K562 (cell line): ENCODE results near the gene TESMIN. TPM values are rescaled to one million over a fixed set of nuclear protein-coding genes. Genes with fewer than 3 reads are reported as not detected.

Experiments
- ATAC-seq: fragments of 200-7000 bp; cut with Tn5 transposase; 3 replicates; pipeline ENCODE4 v1.9.1; 2020; ENCODE audit warnings: moderate library complexity
- BruUV-seq: library from RNA; stranded (reverse); fragments of 400-500 nt; replicated peaks from 2 replicates; lab custom pipeline; 2021; lab: Mats Ljungman, UMichigan
- CTCF ChIA-PET: fragments of 300-600 bp; formaldehyde crosslinking; extraction: SDS; loops from one replicate; lab custom pipeline; 2021; ENCODE audit warnings: low intra/inter-chr PET ratio; lab: Yijun Ruan, JAX
- POLR2A ChIA-PET: fragments of 300-600, 350-650 bp; sonication (Branson Sonifier 250); formaldehyde crosslinking; extraction: SDS; loops from one replicate; lab custom pipeline; 2021; ENCODE audit warnings: antibody characterized with exemption, inconsistent platforms; lab: Yijun Ruan, JAX
- DNase-seq, 4 experiments: peaks; one replicate each; pipeline versions ENCODE4 v3.0.0 to v3.0.0-alpha.2; 2011 to 2018; ENCODE audit warnings: low spot score in 3 of 4, mixed read lengths in 3 of 4; ENCODE audit errors: extremely low read depth in 1 of 4
- FAIRE-seq: peaks from 2 replicates; lab custom pipeline; 2011; peaks lifted over from hg19 to GRCh38; lab: Jason Lieb, UNC
- H2AFZ ChIP-seq: 2 replicates; pipeline ENCODE4 v1.6.0; 2011; ENCODE audit warnings: low read depth, low read length, control low read depth, inconsistent platforms
- H3K27ac ChIP-seq: fragments of 200-600 bp; 3 replicates; pipeline ENCODE4 v1.8.0; 2011; ENCODE audit warnings: low read depth, mild to moderate bottlenecking, control low read depth, inconsistent platforms, low read length, moderate library complexity, mixed read lengths; ENCODE audit errors: extremely low read depth
- H3K27me3 ChIP-seq, 2 experiments: fragments of 300-600 bp in 1 of 2; 2 replicates in 1 of 2; 3 replicates in 1 of 2; pipeline versions ENCODE4 v1.6.0 to v1.8.0; 2011; ENCODE audit warnings: inconsistent platforms in 2 of 2, low read length in 2 of 2, mild to moderate bottlenecking in 1 of 2, mixed read lengths in 1 of 2, moderate library complexity in 1 of 2; ENCODE audit not compliant: control insufficient read depth in 2 of 2, insufficient read depth in 2 of 2
- H3K36me3 ChIP-seq: fragments of 300-600 bp; 3 replicates; pipeline ENCODE4 v1.8.0; 2011; ENCODE audit warnings: mild to moderate bottlenecking, low read length, inconsistent platforms; ENCODE audit not compliant: control insufficient read depth, insufficient read depth
- H3K4me1 ChIP-seq, 2 experiments: fragments of 200-600 bp in 1 of 2; replicated peaks in 1 of 2; 2 replicates in 1 of 2; 3 replicates in 1 of 2; pipeline versions ENCODE4 v1.5.1 to v1.8.0; 2011; ENCODE audit warnings: inconsistent platforms in 2 of 2, low read length in 2 of 2, mild to moderate bottlenecking in 1 of 2, mixed read lengths in 1 of 2, moderate library complexity in 1 of 2; ENCODE audit not compliant: control insufficient read depth in 2 of 2, insufficient read depth in 2 of 2
- H3K4me2 ChIP-seq: 2 replicates; pipeline ENCODE4 v1.6.1; 2011; ENCODE audit warnings: low read length, control low read depth, inconsistent platforms, mixed read lengths; ENCODE audit not compliant: insufficient read depth
- H3K4me3 ChIP-seq: fragments of 200-600 bp; sonication (generic), shearing (Covaris generic); 2 replicates; pipeline ENCODE4 v1.5.1; 2016; ENCODE audit warnings: control low read depth, inconsistent platforms
- H3K79me2 ChIP-seq: fragments of 200-600 bp; 3 replicates; pipeline ENCODE4 v1.8.0; 2011; ENCODE audit warnings: low read length, inconsistent platforms; ENCODE audit not compliant: control insufficient read depth, insufficient read depth
- H3K9ac ChIP-seq, 2 experiments: 2 replicates each; pipeline versions ENCODE4 v1.6.0 to v1.6.1; 2011; ENCODE audit warnings: low read depth in 2 of 2, low read length in 2 of 2, control low read depth in 1 of 2, inconsistent platforms in 1 of 2, mild to moderate bottlenecking in 1 of 2, mixed read lengths in 1 of 2; ENCODE audit not compliant: insufficient read depth in 1 of 2
- H3K9me1 ChIP-seq: one replicate; pipeline ENCODE4 v1.6.0; 2011; ENCODE audit warnings: inconsistent platforms, mild to moderate bottlenecking, low read length, moderate library complexity; ENCODE audit not compliant: control insufficient read depth, insufficient read depth
- H3K9me3 ChIP-seq: replicated peaks from 2 replicates; pipeline ENCODE4 v1.5.1; 2011; ENCODE audit warnings: low read depth, low read length, inconsistent platforms; ENCODE audit not compliant: control insufficient read depth, insufficient read depth
- H4K20me1 ChIP-seq: replicated peaks from 2 replicates; pipeline ENCODE4 v1.6.1; 2011; ENCODE audit warnings: low read length, inconsistent platforms, mixed read lengths; ENCODE audit not compliant: control insufficient read depth, insufficient read depth
- ZNF232 ChIP-seq: sonication (generic); formaldehyde crosslinking; IDR thresholded peaks from 2 replicates; pipeline ENCODE4 v1.8.0; 2022; ENCODE audit warnings: mild to moderate bottlenecking, missing genetic modification reagents
- WGBS: fragments of 100-300 bp; shearing (Covaris generic); methylation state at CpG from one replicate; pipeline ENCODE4 v1.1.6; 2016; ENCODE audit warnings: low coverage, mixed read lengths; ENCODE audit not compliant: insufficient coverage; ENCODE audit errors: missing lambda C conversion rate; 5-methylcytosine and 5-hydroxymethylcytosine counted together
- in situ Hi-C: fragments of 300-500 bp; cut with MboI; formaldehyde crosslinking; loops from 4 replicates; pipeline ENCODE4 v1.15.0; 2018; ENCODE audit warnings: inconsistent platforms, mixed read lengths
- intact Hi-C: fragments of 100-400 bp; cut with micrococcal nuclease; formaldehyde crosslinking; loops from 2 replicates; pipeline ENCODE4 v1.14.2; 2022
- polyA plus RNA-seq, 8 experiments: library from polyadenylated mRNA; depleted of rRNA in 4 of 8; stranded (reverse) in 5 of 8; unstranded in 3 of 8; fragments of >200 nt; fragmentation: Nextera tagmentation in 2 of 8; fragmentation: Illumina TruSeq in 1 of 8; extraction: Ambion mirVana in 2 of 8; extraction: Trizol in 1 of 8; gene quantifications; 2 replicates each; pipeline versions ENCODE4 v1.2.1 to v1.2.3, GENCODE V29; 2011 to 2014; ENCODE audit warnings: inconsistent platforms in 1 of 8, missing spikeins in 1 of 8
- total RNA-seq, 7 experiments: library from RNA; depleted of rRNA in 6 of 7; stranded (reverse); fragments of >200 nt in 6 of 7; fragmentation: Illumina TruSeq in 2 of 7; extraction: Trizol in 2 of 7; gene quantifications; 2 replicates each; pipeline versions ENCODE4 v1.2.1 to v1.2.3, GENCODE V29; 2011 to 2021; ENCODE audit warnings: low replicate concordance in 1 of 7
- TF ChIP-seq, protein P1 (sequence below), 3 experiments: IDR thresholded peaks in 2 of 3; conservative IDR thresholded peaks in 1 of 3; 2 replicates each; pipeline ENCODE4 v1.5.1; 2011 to 2012; ENCODE audit warnings: low read length in 3 of 3, mild to moderate bottlenecking in 3 of 3, control low read depth in 2 of 3, improper control_type of control experiment in 1 of 3, inconsistent platforms in 1 of 3, low read depth in 1 of 3, mixed read lengths in 1 of 3, moderate library complexity in 1 of 3; ENCODE audit not compliant: insufficient read depth in 2 of 3

Gene TESMIN
- total and polyA plus RNA-seq, 9 of the 15 experiments (the other 6 are each of a cell fraction or from before 2014, with no cell fraction given) = 8.9 to 50.5 (median 15.0) TPM

DNA sequence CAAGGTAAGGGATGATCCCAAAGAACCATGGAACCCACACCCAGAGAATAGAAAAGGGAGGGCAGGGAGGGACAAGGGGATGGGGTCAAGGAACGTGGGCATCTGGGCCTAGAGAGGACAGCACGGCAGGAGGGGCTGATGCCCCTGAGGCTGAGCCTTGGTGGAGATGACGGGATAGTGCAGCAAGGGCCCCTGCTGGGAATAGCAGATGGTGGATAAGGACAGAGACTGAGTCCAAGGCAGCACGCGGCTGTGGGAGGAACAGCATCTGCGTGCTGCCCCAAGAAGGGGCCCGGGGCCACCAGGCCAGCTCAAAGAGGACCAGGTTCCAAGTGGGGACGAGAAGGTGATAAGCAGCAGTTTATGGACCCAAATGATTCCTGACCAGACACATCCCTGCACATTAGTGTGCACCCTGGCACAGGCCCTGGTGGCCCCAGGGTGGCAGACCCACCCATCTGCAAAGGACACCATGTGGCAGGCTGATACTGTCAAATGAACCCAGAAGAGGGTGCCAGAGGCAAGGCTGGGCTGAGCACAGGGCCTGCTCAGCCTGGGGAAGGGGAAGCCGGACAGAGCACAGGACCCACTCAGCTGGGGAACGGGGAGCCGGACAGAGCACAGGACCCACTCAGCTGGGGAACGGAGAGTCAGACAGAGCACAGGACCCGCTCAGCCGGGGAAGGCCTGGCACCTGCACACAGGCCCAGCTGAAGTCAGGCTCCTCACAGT is 12.8 kb upstream of the TESMIN start:
- no peaks in the 10 kb centered on the region for H3K79me2 ChIP-seq
- BruUV-seq = no TSS peak
- H3K4me1 ChIP-seq = peaks cover 0 to 6% of the 10 kb centered on the region in 2 experiments; a peak in 2 of 5 replicates
- H3K27me3 ChIP-seq = no peaks in the 10 kb centered on the region
- TF ChIP-seq, protein P1, sequence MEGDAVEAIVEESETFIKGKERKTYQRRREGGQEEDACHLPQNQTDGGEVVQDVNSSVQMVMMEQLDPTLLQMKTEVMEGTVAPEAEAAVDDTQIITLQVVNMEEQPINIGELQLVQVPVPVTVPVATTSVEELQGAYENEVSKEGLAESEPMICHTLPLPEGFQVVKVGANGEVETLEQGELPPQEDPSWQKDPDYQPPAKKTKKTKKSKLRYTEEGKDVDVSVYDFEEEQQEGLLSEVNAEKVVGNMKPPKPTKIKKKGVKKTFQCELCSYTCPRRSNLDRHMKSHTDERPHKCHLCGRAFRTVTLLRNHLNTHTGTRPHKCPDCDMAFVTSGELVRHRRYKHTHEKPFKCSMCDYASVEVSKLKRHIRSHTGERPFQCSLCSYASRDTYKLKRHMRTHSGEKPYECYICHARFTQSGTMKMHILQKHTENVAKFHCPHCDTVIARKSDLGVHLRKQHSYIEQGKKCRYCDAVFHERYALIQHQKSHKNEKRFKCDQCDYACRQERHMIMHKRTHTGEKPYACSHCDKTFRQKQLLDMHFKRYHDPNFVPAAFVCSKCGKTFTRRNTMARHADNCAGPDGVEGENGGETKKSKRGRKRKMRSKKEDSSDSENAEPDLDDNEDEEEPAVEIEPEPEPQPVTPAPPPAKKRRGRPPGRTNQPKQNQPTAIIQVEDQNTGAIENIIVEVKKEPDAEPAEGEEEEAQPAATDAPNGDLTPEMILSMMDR (IDR thresholded peaks at IDR 0.05 in 2 of 3, conservative IDR thresholded peaks at IDR 0.05 in 1 of 3; ENCODE audit: insufficient read depth in 2 of 3, low read depth in 1 of 3, low read length in 3 of 3) = peak in 1 of 3 experiments; percentile 8; a peak in 1 of 6 replicates
- no peak for TF ChIP-seq ZNF232
- no peaks in the 10 kb centered on the region for H3K9me1 ChIP-seq
- CTCF ChIA-PET = no interaction called here
- in situ Hi-C loops = no loop called here
- peaks cover 14% of the 10 kb centered on the region; the same call in 2 of the 3 replicates for H3K36me3 ChIP-seq
- H3K27ac ChIP-seq = no peak overlapping the region
- DNase-seq (no peak), ATAC-seq (peak; percentile 38; the same call in 1 of the 3 replicates), FAIRE-seq (no peak)
- peak overlapping the region in 1 of 2 experiments; percentile 52; a peak in 1 of 4 replicates for H3K9ac ChIP-seq
- no peak overlapping the region for H2AFZ ChIP-seq
- no peaks in the 10 kb centered on the region for H4K20me1 ChIP-seq
- H3K4me3 ChIP-seq = no peak overlapping the region
- WGBS = 75% methylated on average over 11 of the region's 14 CpGs
- H3K9me3 ChIP-seq = no peaks in the 10 kb centered on the region
- intact Hi-C loops = no loop called here
- POLR2A ChIA-PET = interaction anchor here (0.7 kb wide), 1 partner anchor 952 kb away, joined by 4 read pairs; no protein-coding TSS in a partner anchor
- H3K4me2 ChIP-seq = no peak overlapping the region
